ENCODE results near the gene ATG10.
A peak's percentile ranks its signal among the peaks of the same experiment; 100 is the strongest.
"Not testable (repeated sequence)": the region's sequence is repeated elsewhere in the genome, so short reads cannot be mapped to it uniquely, and the experiment has no call there.

ATG10 gene

GRCh38 chr5:82139837-82140236 lies 168.0 kb downstream of the ATG10 start:
- not testable (repeated sequence) for DNase-seq

GRCh38 chr5:82142217-82142841 lies 170.5 kb downstream of the ATG10 start:
- DNase-seq, result no peak

GRCh38 chr5:82142928-82143577 lies 171.2 kb downstream of the ATG10 start:
- DNase-seq, result no peak

- DNase-seq, result no peak
Measured at GRCh38 chr5:82147860-82148573, 176.2 kb downstream of the ATG10 start.

- no peak for DNase-seq
Measured at GRCh38 chr5:82149434-82149833, 177.6 kb downstream of the ATG10 start.

- no peak for DNase-seq
Measured at GRCh38 chr5:82150559-82150958, 178.7 kb downstream of the ATG10 start.

- DNase-seq, result no peak
Measured at GRCh38 chr5:82151204-82151603, 179.4 kb downstream of the ATG10 start.

- no peak for DNase-seq
Measured at GRCh38 chr5:82151662-82152061, 179.8 kb downstream of the ATG10 start.

- DNase-seq, result no peak
Measured at GRCh38 chr5:82152978-82153481, 181.2 kb downstream of the ATG10 start.

GRCh38 chr5:82154776-82155175 lies 183.0 kb downstream of the ATG10 start:
- DNase-seq, result no peak

GRCh38 chr5:82155305-82155704 lies 183.5 kb downstream of the ATG10 start:
- DNase-seq, result no peak

- DNase-seq, result no peak
Measured at GRCh38 chr5:82156874-82157273, 185.1 kb downstream of the ATG10 start.

GRCh38 chr5:82158755-82159413 lies 187.1 kb downstream of the ATG10 start:
- DNase-seq, result no peak

GRCh38 chr5:82160948-82161347 lies 189.1 kb downstream of the ATG10 start:
- no peak for DNase-seq

- DNase-seq, result no peak
Measured at GRCh38 chr5:82162573-82162972, 190.8 kb downstream of the ATG10 start.

GRCh38 chr5:82163452-82164175 lies 191.8 kb downstream of the ATG10 start:
- DNase-seq, result no peak

GRCh38 chr5:82164176-82164976 lies 192.6 kb downstream of the ATG10 start:
- no peak for DNase-seq

- DNase-seq, result no peak
Measured at GRCh38 chr5:82164977-82165713, 193.3 kb downstream of the ATG10 start.

GRCh38 chr5:82165740-82166530 lies 194.1 kb downstream of the ATG10 start:
- DNase-seq, result peak; percentile 51 to 60

- no peak for DNase-seq
Measured at GRCh38 chr5:82167372-82167935, 195.6 kb downstream of the ATG10 start.
